HG02759 (cell line): ENCODE data around the gene XXYLT1.
"Not testable (repeated sequence)": the region's sequence is repeated elsewhere in the genome, so short reads cannot be mapped to it uniquely, and the experiment has no call there.

ENCODE experiments used
- ATAC-seq: cut with Tn5 transposase; IDR thresholded peaks from one replicate; pipeline ENCODE4 v1.9.1; 2021; ENCODE audit warnings: mild to moderate bottlenecking, moderate library complexity; ENCODE audit not compliant: unreplicated experiment

Gene XXYLT1

DNA sequence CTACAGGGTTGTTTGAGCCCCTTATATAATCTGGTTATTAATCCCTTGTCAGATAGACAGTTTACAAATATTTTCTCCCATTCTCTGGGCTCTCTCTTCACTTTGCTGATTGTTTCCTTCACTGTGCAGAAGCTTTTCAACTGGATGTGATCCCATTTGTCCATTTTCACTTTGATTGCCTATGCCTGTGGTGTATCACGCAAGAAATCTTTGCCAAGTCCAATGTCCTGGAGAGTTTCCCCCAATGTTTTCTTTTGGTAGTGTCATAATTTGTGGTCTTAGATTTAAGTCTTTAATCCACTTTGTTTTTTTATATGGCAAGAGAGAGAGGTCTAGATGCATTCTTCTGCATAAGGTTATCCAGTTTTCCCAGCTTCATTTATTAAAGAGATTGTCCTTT is 40.7 kb downstream of the XXYLT1 start:
- ATAC-seq = no peak

DNA sequence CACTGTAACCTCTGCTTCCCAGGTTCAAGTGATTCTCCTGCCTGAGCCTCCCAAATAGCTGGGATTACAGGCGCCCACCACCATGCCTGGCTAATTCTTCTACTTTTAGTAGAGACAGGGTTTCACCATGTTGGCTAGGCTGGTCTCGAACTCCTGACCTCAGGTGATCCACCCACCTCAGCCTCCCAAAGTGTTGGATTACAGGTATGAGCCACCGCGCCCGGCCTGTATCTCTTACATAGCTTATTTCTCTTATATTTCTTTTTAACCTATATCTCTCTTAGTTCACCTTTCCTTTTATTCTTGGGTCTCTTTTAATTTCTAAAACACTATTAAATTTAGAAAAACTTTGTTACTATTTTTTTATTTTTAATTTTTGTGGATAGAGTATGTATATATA is 42.1 kb downstream of the XXYLT1 start:
- ATAC-seq = not testable (repeated sequence)

- ATAC-seq = no peak
These were observed 43.1 kb downstream of the XXYLT1 start for GRCh38 chr3:195227871-195228270.

DNA sequence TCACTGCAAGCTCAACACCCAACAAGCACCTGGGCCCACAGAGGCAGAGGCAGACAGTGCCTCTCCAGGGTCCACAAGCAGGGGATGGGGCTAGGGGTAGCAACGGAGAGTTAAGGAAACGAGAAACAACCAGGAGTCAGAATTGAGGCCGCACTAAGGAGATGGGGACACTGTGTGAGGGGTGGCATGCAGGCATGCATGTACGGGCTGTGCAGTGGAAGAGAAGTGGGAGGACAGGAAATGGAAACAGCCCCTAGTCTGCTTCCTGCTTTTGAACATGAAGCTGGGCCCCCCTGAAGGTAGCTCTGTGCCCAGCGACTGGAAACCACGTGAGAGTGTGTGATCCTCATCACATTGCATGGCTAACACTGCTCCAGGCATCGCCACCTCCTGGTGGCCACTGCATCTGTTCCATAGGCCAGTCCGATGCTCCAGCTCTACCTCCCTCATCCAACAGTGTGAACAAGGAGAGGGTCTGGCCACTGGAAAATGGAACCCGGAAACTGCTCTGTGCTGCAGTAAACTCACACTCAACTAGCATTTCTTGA is 44.0 kb downstream of the XXYLT1 start:
- ATAC-seq = no peak

GRCh38 chr3:195226445-195226844 is 44.5 kb downstream of the XXYLT1 start:
- no peak for ATAC-seq

DNA sequence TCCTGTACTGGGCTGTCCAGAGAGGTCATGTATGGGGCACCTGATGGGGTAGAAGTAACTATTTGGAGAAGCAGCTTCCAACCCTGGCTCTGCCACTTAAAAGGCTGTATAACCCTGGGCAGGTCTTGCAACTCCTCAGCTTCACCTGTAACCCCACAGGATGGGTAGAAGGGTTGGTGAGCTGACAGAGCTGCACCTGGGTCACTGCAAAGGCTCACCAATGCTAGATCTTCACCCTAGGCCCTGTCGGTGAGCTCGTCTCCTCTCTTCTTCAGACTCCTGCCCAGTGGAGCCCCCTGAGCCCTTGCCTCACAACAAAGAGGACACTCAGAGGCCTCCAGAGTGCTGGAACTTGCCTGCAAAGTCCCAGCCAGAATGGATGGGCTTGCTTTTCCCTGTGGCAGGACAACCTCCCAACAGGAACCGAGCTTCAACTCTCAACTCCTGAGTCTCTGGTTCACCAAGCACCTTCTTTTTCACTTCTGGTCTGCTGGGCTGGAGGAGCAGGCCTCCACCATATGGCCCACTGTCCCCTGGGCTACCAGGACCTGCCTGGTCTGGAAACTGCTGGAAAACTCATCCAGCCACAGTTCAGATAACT is 45.9 kb downstream of the XXYLT1 start:
- ATAC-seq = no peak

- no peak for ATAC-seq
These were observed 46.6 kb downstream of the XXYLT1 start for GRCh38 chr3:195224156-195224979.

DNA sequence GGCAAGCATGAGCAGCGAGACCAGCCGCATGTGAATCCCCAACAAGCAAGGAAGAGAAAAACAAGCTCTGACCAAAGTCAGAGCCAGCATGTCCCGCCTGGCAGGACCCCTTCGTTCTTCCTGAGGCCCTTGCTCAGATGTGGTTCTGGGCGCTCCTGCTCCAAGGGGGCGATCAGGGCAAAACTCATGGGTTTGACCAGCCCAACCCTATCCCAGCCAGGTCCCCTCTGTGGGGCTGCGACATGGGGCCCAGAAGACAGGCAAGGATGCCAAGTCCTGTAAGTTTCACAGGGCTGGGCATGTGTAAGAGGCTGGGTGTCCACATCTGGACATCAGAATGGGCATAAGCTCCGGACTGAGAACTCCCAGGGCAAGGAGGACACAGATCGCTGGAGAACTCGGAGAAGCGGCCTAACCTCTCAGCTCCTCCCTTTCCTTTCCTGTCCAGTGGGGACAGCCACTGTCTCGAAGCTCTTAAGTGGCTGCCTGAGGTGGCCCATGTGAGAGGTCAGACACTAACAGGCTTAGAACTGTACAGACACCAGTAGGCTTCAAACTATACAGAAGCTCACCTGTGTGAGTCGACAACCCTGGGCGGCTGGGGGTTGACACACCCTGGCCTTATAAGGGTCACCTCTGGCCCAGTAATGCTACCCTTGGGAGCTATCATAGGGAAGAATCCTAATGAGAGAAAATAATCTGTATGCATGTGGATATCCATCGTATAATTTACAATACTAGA is 48.9 kb downstream of the XXYLT1 start:
- ATAC-seq = no peak

- no peak for ATAC-seq
These were observed 49.7 kb downstream of the XXYLT1 start for GRCh38 chr3:195221015-195221853.

DNA sequence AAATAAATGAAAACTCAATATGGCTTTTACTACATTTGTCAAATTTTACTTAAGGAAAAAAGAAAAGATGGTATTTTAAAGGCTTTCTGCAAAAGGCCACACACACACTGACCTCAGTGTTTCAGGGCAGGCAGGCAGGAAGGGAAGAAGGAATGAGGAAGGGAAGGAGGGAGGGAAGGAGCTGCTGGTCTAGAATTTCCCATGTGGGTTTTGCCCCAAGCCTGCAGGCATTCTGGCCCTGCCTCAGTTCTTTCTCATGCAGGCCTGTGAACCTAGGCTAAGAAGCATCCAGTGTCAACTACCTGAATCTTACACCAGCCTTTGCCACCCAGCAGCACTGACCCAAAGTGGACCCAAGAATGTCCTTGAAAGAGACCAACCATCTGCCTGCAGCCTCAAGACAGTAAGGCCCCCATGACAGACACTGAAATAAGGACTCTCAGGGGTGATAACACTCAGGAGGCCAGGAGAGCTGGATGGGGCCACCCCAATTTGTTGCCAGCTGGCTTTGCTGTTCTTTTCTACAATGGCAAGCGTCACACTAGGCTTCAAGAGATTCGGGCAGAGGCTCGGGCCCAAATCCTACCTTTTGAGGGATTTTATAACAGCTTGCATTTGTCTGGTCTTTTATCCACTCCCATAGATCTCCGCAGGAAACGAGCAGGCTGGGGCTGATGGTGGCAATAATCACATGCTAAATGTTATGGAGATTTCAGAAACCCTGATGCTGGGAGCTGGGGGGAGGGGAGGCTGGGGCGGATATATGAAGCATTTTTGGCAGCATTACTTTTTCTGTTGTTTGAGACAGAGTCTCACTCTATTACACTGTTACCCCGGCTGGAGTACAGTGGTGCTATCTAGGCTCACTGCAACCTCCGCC is 51.4 kb downstream of the XXYLT1 start:
- ATAC-seq = no peak

DNA sequence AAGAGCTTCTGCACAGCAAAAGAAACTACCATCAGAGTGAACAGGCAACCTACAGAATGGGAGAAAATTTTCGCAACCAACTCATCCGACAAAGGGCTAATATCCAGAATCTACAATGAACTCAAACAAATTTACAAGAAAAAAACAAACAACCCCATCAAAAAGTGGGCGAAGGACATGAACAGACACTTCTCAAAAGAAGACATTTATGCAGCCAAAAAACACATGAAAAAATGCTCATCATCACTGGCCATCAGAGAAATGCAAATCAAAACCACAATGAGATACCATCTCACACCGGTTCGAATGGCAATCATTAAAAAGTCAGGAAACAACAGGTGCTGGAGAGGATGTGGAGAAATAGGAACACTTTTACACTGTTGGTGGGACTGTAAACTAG is 52.6 kb downstream of the XXYLT1 start:
- not testable (repeated sequence) for ATAC-seq

DNA sequence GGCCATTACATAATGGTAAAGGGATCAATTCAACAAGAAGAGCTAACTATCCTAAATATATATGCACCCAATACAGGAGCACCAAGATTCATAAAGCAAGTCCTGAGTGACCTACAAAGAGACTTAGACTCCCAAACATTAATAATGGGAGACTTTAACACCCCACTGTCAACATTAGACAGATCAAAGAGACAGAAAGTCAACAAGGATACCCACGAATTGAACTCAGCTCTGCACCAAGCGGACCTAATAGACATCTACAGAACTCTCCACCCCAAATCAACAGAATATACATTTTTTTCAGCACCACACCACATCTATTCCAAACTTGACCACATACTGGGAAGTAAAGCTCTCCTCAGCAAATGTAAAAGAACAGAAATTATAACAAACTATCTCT is 55.4 kb downstream of the XXYLT1 start:
- ATAC-seq = not testable (repeated sequence)

DNA sequence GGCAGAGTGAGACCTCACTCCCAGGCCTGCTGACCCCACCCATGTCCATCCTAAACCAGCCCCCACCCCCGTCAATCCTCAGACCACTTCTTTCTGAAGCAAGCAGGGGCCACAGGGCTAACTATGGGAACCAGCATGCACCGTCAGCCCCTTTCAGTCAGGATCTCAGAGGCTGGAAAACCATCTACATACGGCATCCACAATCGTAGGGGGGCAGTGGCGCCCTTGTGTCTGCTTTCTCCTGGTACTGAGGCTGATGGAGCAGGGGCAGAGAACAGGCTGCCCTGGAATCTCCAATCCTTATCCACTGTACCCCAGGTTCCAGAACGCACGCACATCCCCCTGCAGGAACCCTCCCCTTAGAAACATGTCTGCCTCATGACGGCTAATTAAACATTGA is 56.6 kb downstream of the XXYLT1 start:
- no peak for ATAC-seq

DNA sequence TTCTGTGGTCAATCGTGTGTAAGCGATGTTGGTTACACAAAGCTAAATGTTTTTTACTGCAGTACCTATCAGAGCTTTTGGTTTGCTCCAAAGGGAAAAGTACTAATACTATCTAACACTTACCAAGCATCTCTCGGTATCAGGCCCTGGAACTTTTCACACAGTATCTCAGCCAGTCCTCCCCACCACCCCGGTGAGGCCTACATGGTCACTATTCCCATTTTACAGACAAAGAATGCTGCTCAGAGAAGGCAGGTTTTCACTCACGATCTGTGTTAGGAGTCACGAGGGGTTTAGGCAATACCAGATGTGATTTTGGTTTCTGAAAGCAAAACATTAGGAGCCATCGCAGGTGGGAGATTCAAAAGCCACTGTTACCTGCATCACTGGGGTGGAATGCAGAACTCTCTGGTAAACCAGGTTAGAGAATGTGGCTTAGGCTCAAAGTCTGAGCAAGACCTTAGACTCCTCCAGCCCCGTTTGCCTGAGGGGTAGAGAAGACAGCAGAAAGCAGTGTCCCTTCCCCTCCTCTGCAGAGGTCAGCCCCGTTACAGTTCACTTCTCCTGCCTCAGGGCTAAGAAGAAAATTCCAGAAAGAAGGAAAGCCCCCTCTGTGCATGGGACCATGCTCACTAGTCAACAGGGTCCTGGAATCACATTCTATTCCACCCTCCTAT is 57.2 kb downstream of the XXYLT1 start:
- ATAC-seq = no peak

- ATAC-seq = no peak
These were observed 58.1 kb downstream of the XXYLT1 start for GRCh38 chr3:195212749-195213375.

DNA sequence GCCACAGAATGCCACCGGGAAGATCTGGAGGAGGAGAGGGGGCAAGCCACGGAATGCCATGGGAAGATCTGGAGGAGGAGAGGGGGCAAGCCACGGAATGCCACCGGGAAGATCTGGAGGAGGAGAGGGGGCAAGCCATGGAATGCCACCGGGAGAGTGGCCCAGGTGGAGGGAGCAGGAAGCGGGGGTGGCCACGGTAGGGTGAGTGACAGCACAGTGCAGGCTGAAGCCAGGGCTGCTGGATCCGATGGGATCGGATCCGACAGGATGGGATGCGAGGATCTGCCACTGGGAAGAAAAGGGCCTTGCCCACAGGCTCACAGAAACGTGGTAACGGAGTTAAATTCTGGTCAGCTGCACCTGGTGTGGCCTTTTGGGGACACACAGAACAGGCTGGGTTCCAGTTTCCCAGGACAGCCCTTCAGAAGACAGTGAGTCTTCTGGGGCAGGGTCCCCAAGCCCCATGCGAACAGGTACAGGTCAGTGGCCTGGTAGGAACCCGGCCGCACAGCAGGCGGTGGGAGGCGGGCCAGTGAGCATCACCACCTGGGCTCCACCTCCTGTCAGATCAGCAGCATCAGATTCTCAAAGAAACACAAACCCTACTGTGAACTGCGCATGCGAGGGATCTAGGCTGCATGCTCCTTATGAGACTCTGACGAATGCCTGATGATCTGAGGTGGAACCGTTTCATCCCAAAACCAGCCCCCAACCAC is 58.8 kb downstream of the XXYLT1 start:
- ATAC-seq = no peak

GRCh38 chr3:195210266-195210973 is 60.5 kb downstream of the XXYLT1 start:
- no peak for ATAC-seq
